ENCODE measurements around the gene ZNF524.

- TF ChIP-seq POLR2A (IDR thresholded peaks at IDR 0.05) (peak; percentile 30 to 48), CTCF (IDR thresholded peaks at IDR 0.05) (no peak)
These were observed 42.3 kb downstream of the ZNF524 start for GRCh38 chr19:55642153-55643002.
